Ishikawa (cell line): ENCODE data around the gene FBXO9.

ENCODE experiments used
- EP300 ChIP-seq: IDR thresholded peaks from 2 replicates; pipeline ENCODE4 v1.6.1; 2012; ENCODE audit warnings: borderline replicate concordance
- FOXM1 ChIP-seq: IDR thresholded peaks from 2 replicates; pipeline ENCODE4 v1.6.1; 2012; ENCODE audit warnings: low read depth, borderline replicate concordance
- NFIC ChIP-seq: IDR thresholded peaks from 2 replicates; pipeline ENCODE4 v1.6.1; 2012
- TEAD4 ChIP-seq: IDR thresholded peaks from 2 replicates; pipeline ENCODE4 v1.6.1; 2012
- TF ChIP-seq, protein P1 (sequence below): IDR thresholded peaks from 2 replicates; pipeline ENCODE4 v1.6.1; 2012

DNA sequence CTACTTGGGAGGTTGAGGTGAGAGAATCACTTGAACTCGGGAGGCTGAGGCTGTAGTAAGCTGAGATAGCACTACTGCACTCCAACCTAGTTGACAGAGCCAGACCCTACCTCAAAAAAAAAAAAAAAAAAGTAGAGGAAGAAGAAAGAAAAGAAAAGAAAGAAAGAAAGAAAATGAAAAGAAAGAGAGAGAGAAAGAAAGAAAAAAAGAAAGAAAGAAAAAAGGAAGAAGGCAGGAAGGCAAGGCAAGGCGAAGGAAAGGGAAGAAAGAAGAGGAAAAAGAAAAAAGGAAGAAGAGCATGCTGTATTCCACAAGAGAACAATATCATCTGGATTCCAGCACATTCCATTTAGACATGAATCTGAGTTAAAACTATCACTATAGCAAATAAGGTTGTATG lies 79.6 kb downstream of the FBXO9 start:
- TF ChIP-seq EP300 = no peak
- no peak for TF ChIP-seq TEAD4
- no peak for TF ChIP-seq NFIC
- no peak for TF ChIP-seq FOXM1
- TF ChIP-seq, protein P1, sequence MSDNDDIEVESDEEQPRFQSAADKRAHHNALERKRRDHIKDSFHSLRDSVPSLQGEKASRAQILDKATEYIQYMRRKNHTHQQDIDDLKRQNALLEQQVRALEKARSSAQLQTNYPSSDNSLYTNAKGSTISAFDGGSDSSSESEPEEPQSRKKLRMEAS = no peak
